HG02678 (cell line): ENCODE measurements around the gene HERC3.
A peak's percentile ranks its signal among the peaks of the same experiment; 100 is the strongest.

Experiments used
- ATAC-seq: cut with Tn5 transposase; IDR thresholded peaks from one replicate; pipeline ENCODE4 v1.9.1; 2021; ENCODE audit warnings: mild to moderate bottlenecking, moderate library complexity; ENCODE audit not compliant: unreplicated experiment

The HERC3 gene

DNA sequence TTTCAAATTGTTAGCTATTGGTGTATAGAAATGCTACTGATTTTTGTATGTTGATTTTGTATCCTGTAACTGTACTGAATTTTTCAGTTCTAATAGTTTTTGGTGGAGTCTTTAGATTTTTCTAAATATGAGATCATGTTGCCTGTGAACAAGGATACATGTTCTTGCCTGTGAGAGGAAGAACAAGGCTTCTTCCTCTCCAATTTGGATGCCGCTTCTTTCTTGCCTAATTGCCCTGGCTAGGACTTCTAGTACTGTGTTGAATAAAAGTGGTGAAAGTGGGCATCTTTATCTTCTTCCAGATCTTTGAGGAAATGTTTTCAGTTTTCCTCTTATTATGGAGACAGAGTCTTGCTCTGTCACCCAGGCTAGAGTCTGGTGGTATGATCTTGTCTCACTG lies 121.5 kb downstream of the HERC3 start:
- no peak for ATAC-seq

DNA sequence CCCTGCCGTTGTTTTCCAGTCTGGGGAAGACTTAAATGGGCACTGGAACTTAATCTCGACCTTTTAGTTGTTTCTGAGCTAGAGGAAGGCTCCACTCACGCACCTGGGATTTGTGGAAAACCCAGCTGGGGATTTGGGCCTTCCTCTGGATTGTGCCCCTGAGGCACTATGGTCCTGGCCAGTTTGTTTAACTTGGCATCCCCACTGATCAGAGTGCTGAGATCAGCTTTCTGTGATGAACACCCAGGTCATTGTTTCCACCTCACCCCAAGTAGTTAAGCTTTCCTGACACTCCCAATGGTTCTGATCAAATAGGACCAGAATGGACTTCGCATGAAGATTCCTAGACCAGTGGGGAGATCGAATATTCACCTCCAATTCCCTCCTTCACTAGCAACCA lies 125.8 kb downstream of the HERC3 start:
- no peak for ATAC-seq

DNA sequence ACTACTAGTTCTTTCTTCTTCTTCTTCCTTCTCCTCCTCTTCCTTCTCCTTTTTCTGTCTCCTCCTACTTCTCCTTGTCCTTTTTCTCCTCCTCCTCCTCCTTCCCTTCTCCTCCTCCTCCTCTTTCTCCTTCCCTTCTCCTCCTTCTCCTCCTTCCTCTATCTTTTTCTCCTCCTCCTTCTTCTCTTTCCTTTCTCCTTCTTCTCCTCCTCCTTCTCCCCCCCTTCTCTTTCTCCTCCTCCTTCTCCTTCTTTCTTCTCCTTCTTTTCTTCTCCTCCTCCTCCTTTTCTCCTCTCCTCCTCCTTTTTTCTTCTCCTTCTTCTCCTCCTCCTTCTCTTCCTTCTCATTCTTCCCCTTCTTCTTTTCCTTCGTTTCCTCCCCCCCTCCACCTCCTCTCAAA lies 127.1 kb downstream of the HERC3 start:
- no peak for ATAC-seq

DNA sequence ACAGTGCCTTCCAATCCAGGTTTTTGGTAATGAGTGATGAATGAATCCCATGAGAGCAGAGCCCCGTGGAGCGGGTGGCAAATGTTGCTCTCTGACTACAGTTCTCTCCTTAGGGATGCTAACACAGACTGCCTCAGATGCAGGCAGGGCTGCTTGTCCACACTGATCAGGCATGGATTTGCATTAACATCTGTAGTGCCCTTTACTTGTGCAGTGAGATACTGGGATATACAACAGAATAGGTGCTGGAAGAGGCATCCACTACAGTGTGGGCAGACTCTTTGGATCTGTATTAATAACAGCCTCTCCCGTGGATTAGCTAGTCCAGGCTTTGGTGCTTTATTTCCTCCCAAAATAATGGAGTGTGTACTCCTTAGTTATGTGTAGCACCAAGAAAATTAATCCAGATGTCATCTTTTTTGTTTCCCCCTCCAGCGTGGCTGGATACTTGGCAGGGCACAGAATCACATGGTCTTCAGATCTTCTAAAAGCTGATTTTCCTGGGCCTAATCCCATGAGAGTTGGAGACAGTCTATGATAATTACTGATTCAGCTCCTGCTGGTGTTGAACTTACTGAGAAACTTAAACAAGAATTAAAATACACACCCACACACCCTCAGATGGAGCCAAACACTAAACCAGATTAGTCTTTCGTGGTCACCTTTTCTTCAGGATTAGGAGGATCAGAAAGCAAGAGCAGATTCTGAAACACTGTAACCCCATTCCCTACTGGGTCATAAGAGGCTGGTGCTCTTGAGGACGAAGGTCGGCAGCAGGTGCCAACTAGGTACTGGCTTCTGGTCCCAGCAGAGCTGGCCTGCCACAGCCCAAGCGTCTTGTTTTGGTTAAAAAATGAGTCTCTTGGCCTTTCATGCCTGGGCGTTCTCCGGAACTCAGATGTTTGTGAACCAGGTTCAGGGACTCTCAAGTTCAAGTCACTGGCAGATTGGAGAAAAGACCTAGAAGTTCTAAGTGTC lies 128.5 kb downstream of the HERC3 start:
- no peak for ATAC-seq

DNA sequence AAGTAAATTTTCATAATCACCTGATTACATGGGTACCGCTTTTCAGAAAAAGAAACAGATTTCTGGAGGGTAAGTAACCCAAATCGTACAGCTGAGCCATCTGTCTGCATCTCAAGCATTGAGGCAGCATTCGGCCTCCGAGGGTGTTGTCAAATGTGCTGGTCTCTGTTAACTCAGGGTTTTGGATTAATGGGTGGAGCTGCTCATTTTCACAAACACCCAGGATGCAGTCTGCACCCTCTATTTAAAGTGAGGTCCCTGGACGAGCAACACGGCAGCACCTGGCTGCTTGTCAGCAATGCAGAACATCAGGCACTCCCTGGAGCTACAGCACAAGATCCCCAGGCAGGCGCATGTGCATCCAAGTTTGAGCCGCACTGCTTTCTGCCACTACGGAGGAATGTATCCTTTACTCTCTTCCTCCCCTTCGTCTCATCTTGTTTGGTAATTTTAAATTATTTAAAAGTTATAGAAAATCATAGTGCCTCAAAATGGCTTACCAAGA lies 130.0 kb downstream of the HERC3 start:
- no peak for ATAC-seq

DNA sequence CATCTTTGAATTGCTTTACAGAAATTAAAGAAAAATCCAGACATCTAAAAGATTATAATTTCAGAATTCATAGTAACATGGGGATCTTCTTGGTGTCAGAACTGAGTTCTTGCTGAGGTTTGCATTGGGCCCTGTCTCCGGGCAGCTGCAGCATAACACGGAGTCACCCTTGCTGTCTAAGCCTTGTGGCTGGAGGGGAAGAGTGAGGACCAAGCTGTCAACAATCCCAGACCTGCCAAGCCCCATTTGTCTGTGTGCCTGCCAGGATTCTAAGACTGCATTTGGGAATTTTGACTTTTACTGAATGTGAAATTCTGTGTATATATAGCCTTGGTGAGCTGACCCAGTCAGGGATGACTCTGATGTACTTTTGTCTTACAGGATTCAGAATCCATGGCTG lies 130.5 kb downstream of the HERC3 start:
- no peak for ATAC-seq

DNA sequence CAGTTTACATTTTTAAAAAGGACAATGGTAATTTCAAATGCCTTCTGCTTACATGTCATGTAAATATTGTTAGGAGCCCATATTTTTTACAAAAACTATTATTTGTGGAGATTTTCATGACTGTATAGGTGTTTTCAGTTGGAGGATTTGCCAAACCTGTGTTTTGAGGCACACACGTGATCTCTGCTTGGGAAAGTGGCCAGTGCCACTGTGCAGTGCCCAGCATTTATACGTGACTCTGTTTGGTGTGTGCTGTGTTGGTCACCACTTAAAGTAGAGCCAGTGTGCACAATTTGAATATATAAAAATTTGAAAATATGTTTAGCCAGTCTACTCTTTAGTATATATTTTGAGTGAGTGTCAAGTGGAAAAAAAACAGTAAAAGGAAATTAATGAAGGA lies 132.1 kb downstream of the HERC3 start:
- no peak for ATAC-seq

DNA sequence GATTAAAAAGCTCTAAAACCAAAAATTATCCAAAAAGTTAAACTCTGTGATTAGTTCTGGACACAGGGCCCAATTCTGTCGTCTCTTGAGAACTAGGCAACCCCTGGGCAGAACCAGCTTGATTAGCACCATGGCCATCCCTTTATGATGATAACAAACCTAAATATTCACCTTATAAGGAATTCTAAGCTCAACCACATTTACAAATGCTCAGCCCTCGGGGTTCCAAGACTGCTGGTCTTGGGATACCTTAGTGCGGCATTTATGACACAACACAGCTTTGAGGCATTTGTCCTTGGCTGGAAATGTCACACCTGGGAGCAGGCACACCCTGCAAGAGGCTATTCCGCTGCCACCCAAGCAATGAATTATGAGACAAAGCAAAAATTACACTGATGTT lies 132.9 kb downstream of the HERC3 start:
- ATAC-seq: no peak

DNA sequence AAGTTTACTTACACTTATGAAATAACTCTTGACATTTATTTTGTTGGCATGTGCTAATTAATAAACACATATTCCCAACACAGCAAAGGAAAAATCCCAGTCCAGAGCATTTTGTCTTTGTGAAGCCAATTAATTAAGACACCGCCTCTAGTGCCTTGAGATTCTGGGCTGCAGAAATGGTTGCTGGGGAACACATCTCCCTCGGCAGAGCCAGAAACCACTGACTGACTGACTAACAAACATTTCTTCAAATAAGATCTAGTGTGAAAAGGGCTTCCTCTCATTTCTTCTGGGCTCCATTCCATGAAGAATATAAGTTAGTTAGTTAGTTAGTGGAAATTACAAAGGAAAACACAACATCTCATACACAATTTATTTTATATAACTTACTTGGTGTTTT lies 133.7 kb downstream of the HERC3 start:
- no peak for ATAC-seq

DNA sequence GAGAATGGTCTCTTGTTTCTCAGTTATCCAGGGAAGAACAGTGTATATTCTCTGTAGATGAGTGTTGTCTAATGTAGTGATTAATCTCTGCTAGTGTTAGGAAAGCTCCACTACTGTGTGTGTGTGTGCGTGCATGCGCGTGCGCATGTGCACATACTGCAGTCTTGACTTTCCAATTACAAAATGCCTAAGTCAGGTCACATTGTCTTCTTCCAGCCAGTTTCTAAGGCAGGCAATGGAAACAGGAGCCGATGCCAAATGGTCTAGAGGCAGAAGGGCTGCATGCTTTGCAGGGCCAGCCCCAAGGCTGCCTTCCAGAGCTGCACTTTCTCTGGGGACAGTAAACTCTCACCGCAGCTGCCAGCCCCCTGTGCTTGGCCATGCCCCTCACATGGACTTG lies 135.9 kb downstream of the HERC3 start:
- no peak for ATAC-seq

DNA sequence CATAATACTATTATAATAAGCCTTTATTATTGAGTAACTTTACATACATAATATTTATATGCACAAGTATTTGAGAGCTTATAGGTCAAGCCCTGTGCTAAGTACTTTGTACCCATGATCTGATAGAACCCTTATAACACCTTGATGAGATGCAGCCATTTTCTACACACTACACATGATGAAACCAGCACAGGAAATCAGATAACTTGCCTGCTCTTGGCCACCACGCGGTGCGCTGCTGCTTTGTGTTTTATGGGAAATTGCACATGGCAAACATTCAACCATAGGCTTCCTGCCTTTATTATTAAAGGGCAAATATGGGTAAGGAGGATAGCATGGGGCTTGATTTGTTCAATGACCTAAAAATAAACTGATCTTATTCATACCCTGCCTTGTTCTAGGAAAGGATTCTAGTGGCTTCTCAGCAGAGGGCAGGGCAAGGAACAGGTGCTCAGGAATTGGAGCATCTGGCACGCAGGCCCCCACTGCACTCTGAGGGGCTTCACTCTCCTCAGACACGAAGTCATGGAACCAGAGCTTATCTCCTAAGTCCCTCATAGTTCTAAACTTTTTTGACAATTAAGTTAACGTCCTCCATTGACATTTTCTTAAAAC lies 137.0 kb downstream of the HERC3 start:
- no peak for ATAC-seq

DNA sequence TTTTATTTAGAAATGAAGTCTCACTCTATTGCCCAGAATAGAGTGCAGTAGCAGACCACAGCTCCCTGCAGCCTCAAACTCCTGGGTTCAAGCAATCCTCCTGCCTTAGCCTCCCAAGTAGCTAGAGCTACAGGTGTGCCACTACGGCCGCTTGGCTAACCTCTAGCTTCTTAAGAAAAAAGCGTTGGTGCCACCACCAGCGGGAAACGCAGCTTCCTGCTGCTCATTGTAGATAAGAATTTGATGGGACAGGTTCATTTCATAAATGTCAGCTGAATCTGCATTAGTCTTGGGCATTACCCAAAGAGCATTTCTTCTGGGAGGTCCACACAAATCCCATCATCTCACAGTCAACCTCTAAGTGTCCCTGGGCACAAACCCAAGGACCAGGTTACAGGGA lies 138.5 kb downstream of the HERC3 start:
- ATAC-seq: no peak

DNA sequence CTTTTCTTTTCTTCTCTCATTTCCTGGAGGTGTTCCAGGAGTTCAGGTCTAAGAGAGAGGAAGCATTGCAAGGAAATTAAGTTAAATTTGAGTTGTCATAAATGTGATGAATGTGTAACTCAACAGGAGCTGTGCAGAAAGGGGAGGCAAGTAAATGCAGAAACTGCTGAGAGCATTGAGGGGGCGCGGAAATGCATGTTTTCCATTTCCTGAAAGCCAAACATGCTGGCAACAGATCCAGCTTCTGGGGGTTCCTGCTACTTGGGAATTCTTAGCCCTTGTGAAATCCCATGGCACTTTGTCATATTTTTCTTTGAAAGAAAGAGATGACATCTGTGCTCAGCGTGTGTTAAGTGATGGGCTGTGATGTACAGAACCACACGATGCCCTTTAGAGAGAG lies 139.1 kb downstream of the HERC3 start:
- no peak for ATAC-seq

DNA sequence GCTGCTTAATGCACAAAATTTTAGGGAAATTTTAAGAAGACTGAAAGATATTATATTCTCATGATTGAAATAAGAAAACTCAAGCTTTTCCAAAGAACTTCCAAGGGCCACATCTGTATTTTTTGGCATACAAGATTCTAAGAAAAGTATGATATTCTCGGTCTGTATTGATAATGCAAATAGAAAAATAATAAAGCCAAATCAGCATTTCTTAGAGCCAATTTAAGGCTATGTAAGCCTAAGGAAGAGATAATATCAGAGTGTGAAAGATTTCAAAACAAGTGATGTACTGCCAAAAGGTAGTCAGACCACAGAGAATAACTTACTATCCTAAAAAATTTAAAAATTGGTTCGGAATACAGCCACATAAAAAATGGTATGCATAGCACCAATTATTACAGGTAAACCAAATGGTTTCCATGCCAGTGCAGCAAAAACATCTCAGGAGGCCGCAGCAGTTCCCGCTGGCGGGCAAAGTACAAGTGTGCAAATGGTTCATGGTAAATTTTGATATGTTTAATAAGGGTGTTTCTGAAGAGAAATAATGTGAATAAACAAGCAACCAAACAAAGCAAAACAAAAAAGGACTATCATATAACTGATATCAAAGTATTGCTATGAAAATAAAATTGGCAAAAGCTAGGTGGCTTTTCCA lies 140.6 kb downstream of the HERC3 start:
- no peak for ATAC-seq

DNA sequence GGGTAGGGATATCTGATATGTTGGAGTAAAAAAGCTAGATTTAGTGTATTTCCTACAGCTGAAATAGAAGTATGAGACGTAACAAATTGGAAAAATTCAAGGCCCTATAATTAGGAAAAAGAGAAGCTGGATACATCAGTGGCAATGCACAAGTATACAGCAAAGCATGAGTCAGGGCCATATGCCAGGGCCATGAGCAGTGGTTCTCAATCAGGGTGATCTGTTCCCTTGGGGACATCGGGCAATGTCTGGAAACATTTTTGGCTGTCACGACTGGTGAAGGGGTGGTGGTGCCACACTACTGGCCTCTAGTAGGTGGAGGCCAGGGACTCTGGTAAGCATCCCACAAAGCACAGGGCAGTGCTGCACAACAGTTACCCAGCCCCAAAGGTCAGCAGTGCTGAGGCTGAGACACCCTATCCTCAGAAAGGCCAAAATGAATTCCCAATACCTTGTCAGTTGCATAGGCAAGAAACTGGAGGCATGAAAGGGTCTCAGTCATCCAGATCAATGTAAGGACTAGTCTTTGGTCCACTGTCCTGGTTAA lies 142.2 kb downstream of the HERC3 start:
- no peak for ATAC-seq

DNA sequence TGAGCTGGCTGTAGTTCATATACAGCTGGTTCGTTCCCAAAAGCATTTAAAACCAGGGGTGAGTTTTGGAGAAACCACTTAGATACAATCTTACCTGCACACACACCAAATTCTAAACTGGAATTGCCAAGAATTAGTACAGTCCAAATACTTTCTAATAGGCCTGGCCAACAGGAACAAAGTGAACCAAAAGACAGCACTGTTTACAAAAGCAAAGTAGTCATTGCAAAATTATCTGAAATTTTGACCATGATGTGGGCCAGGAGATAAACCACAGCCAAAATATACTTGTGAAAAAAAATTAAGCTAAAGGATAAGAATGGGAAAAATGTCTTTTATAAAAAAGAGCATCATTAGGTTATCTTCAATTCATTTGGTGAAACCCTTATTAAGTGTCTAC lies 143.3 kb downstream of the HERC3 start:
- no peak for ATAC-seq

DNA sequence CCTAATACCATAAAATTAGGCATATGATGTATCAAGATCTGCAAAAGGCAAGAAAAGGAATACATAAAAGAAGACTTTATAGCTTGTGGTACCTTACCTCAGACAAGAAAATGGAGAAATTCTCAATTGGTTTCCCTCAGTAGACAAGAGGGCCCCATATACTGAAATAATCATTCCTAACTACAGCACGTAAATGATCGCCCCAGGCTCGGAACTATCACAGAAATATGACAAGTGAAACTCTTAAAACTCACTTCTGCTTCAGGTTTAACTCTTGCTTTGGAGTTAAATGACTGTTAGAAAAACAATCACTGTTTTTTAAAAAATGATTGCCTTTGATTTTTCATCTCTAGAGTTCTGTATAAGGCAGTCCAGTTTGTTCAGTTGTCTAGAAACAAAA lies 144.0 kb downstream of the HERC3 start:
- ATAC-seq: no peak

DNA sequence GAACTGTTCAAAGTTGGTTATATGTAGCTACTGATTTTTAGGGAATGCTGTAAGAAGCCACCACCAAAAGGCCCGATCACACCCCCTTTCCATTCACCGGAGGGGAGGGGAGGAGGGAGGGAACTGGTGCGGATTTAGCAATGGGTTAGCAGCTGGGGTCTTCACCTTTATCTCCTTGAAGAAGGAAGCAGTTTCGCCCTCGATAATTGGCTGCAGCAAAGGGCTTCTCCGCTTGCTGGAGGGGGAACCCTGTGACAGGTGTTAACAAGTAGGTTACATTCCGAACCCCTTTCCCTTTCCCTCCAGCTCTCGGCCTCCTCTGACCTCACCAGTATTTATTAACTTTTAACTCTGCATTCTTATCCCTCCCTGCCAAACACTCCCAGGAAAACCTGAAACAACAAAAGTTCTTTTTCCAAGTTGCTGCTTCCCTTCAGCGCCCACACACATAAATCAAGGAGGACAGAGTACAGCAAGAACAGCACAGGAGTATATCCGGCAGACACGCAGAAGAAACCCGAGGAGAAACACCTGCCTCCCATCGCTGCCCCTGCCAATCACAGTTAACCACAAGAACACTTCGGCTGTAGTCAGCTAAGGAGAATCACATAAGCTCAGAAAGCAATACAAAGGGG lies 145.1 kb downstream of the HERC3 start:
- ATAC-seq: peak; percentile 99

DNA sequence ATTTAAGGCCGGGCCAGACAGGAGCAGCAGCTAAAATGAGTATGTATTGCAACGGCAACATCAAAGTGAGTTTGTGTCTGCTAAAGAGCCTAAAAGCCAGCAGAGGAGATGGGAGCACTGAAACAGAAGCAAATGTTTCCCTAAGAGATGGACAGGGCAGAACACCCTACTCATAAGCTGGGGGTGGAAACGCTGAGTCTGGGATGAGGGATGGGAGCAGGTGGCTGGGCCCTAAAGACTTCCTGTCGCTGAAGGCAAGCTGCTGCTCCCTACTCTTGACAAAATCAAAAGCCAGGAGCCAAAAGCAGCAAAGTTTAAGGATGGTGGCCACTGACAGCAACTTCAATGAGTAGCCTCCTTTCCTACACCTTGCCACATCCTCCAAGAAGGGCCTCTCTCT lies 145.9 kb downstream of the HERC3 start:
- no peak for ATAC-seq

DNA sequence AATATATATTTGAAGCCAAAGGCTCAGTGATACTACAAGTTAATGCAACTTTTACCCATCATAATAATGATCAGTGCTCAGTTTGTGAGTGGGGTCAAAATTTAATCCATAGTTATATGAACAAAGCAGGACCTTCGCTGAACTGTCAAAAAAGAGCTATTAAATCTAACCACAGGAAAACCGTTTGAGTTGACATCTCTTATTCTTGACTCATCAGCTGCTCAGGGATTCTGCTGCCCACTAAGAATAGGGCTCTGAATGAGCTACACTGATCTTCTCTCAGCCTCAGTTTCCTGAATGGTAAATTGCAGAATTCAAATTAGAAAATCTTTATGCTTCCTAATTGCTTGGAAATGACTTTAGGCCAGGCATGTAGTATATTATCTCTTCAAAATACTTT lies 150.3 kb downstream of the HERC3 start:
- no peak for ATAC-seq

DNA sequence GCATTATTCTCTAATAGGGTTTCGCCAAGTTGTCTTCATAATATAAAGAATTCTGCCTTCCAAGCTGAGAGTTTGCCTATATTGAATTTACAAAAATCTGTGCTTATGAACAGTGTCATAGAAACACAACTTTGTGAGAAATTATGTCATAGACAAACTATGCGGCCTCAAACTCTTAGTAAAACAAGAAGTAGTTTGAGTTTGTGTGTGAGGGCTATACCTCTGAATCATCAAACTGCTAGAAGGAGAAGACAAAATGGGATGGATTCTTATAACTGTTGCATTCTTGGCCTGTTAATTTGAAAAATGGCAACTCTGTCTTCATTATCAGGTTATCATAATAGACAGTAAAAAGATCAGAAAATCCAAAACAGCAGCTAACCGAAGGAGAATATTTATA lies 151.4 kb downstream of the HERC3 start:
- ATAC-seq: no peak
